ENCODE results near the gene SCN4B. TPM values are rescaled to one million over a fixed set of nuclear protein-coding genes. Genes with fewer than 3 reads are reported as not detected.
A peak's percentile ranks its signal among the peaks of the same experiment; 100 is the strongest.
"Not testable (repeated sequence)": the region's sequence is repeated elsewhere in the genome, so short reads cannot be mapped to it uniquely, and the experiment has no call there.

Gene SCN4B
- 4.7 TPM for polyA plus RNA-seq (ENCODE audit: insufficient read length)

DNA sequence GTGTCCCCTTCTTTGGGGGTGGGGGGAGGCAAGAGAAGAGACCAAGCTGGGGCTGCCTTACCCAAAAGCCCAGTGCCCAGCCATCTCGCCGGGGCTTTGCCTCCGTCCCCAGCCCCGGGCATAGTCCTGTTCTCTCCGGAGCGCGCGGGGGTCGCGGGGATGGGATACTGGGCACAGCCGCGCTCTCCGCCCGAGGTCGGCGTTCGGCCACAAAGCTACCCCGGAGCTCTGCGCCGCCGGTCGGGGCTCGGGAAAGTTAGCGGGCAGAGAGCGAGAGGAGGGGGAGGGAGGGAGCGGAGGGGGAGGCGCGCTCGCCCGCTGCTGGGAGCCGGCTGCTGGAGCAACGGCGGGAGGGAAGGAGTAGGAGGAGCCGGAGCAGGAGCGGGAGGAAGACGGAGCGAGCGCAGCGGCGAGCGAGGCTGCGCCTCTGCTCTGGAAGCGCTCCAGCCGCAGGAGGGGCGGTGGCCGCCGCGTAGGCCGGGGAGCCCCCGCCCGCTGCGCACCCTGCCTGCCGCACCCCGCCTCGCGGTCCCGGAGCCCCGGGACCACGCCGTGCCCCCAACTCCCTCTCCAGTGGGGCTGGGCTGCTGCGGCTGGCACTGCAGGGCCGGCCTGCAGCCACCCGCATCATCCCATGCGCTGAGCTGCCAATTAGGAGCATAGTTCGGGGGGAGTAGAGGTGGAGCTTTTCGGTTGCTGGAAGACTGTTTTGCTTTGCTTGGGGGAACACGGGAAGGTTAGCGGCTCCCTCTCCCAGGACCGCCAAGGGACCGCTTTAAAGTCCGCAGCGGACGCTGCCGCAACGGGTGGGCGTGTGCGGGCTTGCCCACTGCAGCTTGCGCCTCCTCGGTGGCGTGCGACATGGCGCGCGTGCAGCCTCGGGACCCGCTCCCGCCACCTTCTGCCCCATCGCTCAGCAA is at the start of gene SCN4B:
Gene SCN4B, minus strand, starts transcription at position 272 of the 920 bp plus-strand sequence. Its CDS starts 150 bp downstream, at position 122.
- DNase-seq (ENCODE audit: low read depth) = peak; percentile 50

DNA sequence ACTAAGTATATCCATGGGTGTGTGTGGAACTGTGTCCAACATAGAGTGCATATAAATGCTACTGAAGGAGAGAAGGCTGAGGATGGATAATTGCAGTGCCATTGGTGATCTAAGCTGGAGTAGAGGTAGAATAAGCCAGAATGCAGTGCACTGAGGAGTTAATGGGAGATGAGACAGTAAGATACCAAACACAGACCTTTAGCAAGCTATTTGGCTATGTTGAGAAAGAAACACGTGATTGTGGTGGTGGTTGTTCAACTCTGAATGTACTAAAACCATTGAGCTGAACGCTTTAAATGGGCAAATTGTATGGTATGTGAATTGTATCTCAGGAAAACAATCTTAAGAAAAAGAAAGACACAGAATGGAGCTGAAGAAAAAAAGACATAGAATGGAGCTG is 49.3 kb upstream of the SCN4B start:
- no peak for DNase-seq (ENCODE audit: low read depth)

DNA sequence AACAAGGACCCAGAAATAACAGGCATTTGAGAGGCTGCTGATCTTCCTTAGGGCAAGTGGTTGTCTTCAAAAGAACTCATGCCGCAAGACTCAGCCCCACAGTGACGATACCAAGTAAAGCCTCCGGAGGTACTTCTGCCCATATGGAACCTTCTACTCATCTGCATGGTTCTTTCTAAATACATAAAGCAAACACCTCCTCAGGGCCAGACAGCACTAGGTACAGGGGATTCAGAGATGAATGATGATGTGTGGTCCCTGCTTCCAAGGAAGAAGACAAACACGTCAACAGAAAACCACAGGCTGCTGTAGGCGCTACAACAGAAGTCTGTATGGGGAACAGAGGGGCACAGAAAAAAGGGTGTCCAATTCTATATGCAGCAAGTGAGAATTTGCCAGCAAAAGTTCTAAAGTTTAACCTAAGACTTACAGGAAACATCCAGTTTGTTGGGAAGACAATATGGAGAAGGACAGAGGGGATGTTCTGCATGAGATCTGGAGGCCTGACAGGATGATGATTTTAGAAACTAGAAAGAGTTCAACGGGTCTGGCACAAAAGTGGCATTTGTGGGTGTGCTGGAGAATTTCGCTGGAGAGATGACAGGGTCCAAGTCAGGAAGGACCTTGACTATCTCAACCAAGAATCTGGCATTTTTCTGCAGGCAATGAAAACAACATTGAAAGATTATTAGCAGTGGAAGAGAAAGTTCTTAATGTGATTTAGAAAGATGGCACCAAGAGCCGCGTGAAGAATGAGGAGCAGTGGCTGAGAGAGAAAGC is 48.5 kb upstream of the SCN4B start:
- DNase-seq (ENCODE audit: low read depth) = no peak

DNA sequence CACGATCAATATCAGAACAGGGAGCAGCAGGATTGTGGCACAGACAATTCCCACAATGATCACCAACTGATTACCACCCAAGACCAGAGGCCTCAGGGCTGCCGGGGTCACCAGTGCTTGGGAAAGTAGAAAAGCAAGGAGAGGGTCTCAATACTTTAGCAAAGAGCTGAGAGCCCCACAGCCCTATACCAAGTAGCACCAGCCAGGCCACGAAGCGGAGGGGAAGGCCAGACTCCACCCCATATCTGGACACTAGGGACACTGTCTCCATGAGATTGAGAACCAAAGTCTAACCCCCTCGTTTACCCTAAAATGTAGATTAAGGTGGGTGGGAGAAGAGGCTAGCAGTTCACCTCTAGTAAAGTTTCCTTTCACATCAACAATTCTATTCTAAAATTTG is 47.9 kb upstream of the SCN4B start:
- no peak for DNase-seq (ENCODE audit: low read depth)

- no peak for DNase-seq (ENCODE audit: low read depth)
Observed at GRCh38 chr11:118199135-118199534, 46.5 kb upstream of the SCN4B start.

- no peak for DNase-seq (ENCODE audit: low read depth)
Observed at GRCh38 chr11:118198370-118198769, 45.7 kb upstream of the SCN4B start.

GRCh38 chr11:118194835-118195627 is 42.4 kb upstream of the SCN4B start:
- no peak for DNase-seq (ENCODE audit: low read depth)

DNA sequence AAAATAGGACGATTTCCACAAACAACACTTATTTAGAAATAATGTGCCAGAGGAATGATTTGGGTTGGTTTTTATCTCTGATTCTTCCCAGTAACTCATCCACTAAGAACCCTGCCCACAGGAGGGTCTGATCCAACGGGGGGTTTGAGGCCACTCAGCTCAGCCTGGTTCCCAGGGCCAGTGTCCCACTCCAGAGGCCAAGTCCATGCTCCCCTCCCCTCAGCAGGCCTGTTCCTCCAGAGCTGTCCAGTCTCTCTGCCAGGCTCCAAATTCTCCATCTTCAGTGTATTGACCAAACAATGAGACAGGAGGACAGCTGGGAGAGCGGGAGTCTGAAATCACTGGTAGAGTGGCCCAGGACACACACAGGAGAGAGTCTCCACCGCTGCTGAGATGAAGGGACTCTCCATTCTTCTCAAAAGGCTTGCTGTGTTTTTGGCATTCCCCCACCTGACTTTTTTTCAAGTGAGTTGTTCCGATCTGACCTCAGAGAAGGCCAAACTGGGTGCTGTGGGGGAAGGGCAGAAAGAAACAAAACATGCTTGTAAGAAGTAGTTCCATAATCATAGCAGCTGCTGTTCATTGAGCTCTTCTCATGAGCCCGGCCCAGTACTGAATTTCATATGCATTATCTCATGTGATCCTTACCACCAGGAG is 41.4 kb upstream of the SCN4B start:
- no peak for DNase-seq (ENCODE audit: low read depth)

DNA sequence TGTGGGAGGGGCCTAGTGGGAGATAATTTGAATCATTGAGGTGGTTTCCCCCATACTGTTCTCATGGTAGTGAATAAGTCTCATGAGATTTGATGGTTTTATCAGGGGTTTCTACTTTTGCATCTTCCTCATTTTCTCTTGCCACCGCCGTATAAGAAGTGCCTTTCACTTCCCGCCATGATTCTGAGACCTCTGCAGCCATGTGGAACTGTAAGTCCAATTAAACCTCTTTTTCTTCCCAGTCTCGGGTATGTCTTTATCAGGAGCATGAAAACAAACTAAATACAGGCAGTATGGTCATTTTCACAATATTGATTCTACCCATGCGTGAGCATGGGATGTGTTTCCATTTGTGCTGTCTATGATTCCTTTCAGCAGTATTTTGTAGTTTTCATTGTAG is 40.2 kb upstream of the SCN4B start:
- DNase-seq (ENCODE audit: low read depth) = not testable (repeated sequence)

- DNase-seq (ENCODE audit: low read depth) = not testable (repeated sequence)
Observed at GRCh38 chr11:118190942-118191506, 38.4 kb upstream of the SCN4B start.

GRCh38 chr11:118186346-118187107 is 33.9 kb upstream of the SCN4B start:
- no peak for DNase-seq (ENCODE audit: low read depth)

DNA sequence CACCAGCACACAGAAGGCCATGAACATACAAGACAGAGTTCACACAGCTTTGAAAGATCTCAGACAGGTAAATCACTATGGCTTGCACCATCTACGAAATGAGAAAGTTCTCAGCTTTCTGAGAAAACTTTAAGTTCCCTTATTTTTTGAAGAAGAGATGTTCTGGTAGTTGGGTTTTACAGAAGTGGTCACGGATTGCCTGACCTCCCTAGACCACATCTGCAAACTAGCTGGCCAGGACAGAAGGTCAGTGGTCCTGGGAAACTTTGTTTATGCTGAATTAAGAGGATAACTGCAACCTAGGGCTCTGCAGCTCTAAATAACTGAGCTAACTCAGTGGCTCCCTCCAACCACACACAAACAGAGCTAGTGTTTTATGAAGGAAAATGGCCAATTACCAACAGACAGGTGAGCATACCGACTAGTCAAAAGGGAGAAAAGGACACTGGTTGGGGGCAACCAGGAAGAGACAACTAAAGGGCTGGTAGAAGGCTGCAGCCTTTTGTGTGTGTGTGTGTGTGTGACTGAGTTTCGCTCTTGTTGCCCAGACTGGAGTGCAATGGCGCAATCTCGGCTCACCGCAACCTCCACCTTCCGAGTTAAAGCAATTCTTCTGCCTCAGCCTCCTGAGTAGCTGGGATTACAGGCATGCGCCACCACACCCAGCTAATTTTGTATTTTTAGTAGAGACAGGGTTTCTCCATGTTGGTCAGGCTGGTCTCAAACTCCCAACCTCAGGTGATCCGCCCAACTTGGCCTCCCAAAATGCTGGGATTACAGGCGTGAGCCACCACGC is 32.4 kb upstream of the SCN4B start:
- DNase-seq (ENCODE audit: low read depth) = no peak

DNA sequence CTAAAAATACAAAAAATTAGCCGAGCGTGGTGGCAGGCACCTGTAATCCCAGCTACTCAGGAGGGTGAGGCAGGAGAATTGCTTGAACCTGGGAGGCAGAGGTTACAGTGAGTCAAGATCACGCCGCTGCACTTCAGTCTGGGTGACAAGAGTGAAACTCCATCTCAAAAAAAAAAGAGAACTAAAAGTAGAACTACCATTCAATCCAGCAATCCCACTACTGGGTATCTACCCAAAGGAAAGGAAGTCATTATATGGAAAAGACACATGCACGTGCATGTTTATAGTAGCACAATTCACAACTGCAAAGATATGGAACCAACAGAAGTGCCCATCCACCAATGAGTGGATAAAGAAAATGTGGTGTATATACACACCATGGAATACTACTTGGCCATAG is 31.1 kb upstream of the SCN4B start:
- DNase-seq (ENCODE audit: low read depth) = not testable (repeated sequence)

DNA sequence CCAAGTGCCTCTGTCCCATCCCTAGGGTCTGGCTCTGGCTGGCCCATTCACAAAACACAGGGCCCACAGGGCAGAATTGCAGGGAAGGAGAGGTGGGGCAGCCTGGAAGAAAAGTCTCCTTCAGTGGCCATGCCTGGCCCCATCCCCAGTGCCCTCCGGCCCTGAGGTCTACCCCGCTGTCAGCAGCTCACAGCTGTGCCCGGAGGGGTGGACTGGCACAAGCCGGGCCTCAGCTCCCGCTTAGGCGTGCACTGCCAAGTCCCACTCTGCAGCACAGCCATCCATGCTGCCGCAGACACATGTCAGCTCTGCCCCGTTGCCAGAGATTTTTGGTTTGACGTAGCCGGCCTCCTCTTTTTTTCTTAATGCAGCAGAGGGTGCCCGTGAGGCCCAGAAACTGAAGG is 27.7 kb upstream of the SCN4B start:
- DNase-seq (ENCODE audit: low read depth) = peak; percentile 61

DNA sequence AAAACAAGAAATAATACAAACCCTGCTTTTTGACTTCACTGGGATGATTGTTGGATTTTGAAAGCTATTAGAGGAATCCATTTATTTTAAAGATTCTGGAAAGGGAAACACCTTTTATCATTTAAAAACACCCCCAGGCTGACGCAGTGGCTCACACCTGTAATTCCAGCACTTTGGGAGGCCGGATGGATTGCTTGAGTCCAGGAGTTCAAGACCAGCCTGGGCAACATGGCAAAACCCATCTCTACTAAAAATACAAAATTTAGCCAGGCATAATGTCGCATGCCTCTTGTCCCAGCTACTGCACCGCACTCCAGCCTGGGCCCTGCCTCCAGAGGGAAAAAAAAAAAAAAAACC is 24.1 kb upstream of the SCN4B start:
- DNase-seq (ENCODE audit: low read depth) = no peak

DNA sequence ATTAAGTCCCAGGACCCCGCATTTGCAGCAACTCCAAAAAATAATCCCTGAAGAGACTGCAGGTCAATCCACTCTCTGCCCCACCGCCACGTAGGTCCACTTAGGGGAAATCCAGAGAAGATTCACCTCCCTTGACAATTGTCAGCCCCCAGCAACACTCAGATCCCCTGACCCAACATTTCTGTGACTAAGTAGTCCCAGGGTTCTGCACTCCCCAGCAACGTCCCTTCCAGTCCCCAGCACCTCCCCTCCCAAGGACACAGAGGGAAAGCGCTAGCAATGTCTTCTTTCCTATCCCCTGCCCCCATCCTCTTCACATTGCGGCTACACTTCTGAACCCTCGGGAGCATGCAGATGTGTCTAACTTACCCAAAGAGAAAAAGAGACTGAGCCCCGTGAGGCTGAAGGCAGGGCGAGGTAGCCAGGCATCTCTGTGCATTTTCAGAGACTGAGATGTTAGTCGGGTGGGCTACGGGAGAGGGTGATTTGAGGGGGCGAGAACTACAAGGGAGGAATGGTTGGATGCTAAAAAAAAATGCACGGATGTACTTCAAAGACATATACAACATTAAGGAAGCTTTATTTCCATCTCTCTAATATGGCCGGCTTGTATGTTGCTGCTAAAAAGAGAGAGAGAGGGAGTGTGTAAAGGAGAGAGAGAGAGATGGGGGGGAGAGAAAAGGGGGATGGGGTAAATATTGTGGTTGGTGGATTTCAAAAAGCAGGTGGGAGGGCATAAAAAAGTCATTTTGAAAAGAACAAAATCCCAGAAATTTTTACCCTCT is 23.6 kb upstream of the SCN4B start, which contains the start of gene SCN2B:
Gene SCN2B, minus strand, starts transcription at position 647 of the 785 bp plus-strand sequence. Its CDS starts 208 bp downstream, at position 439.
- peak; percentile 31 for DNase-seq (ENCODE audit: low read depth)

- DNase-seq (ENCODE audit: low read depth) = no peak
Observed at GRCh38 chr11:118175031-118175992, 22.7 kb upstream of the SCN4B start.
